22Rv1 (cell line): ENCODE measurements around the gene RING1.

ENCODE experiments used
- CTCF ChIP-seq: fragments of 450-650 bp; IDR thresholded peaks from 2 replicates; pipeline ENCODE4 v1.5.1; 2017; ENCODE audit warnings: mild to moderate bottlenecking
- ZFX ChIP-seq: fragments of 450-650 bp; IDR thresholded peaks from 2 replicates; pipeline ENCODE4 v1.6.1; 2017; ENCODE audit warnings: antibody characterized with exemption, borderline replicate concordance

- no peak for TF ChIP-seq CTCF
- TF ChIP-seq ZFX, result no peak
Measured at GRCh38 chr6:33163540-33163939, 44.8 kb upstream of the RING1 start.
